ENCODE measurements around the gene LCN1. TPM values are rescaled to one million over a fixed set of nuclear protein-coding genes. Genes with fewer than 3 reads are reported as not detected.

Gene LCN1
- total and polyA plus RNA-seq, 3 donors from 2014 or later, result 2.7 TPM; not detected in 2

DNA sequence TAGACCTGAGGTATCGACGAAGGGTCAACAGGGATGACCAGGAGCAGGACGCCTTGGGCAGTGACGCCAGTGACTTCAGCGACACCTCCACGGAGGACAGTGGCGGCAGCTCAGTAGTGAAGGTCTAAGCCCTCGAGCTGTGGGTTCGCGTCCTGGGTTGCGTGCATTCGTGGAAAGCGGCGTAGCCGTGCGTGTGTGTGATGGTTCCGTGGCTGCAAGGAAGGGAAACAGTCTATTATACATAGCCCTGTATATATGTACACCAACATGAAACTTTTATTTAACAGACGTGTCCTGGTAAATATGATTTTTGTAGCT, 33.3 kb upstream of the LCN1 start:
- H3K27ac ChIP-seq, result no peak overlapping the region
- no peaks in the 10 kb centered on the region for H3K36me3 ChIP-seq (ENCODE audit: low read depth, missing control alignments)
- H3K4me1 ChIP-seq, result no peaks in the 10 kb centered on the region
- TF ChIP-seq POLR2A (IDR thresholded peaks at IDR 0.05), result no peak
- H3K4me3 ChIP-seq, result no peak overlapping the region
- no peaks in the 10 kb centered on the region for H3K27me3 ChIP-seq
- intact Hi-C loops (cut with DNase I; ENCODE audit: low total_unique reads), result no loop called here
- 94 to 97% methylated on average over 16 to 18 of the region's 18 CpGs for WGBS, 2 donors
- DNase-seq, result no peak
- H3K9me3 ChIP-seq, result no peaks in the 10 kb centered on the region

DNA sequence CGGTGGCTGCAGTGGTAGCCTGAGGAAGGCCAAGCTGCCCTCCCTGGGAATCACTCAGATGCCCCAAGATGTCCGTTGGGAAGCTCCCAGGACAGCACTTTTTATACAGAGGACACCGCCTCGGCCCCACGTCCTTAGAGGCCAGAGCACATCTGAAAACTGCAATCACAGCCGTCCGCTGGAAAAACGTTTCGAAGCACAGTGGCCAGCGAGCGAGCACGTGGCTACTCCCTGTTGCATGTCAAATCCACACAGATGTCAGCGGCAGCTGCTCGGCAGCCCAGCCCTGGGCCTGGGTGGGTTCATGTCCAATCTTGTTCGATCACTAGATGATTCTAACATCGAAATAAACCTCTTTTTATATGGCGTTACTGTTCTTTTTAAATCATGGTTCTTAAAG, 32.7 kb upstream of the LCN1 start:
- Histone ChIP-seq H3K27ac (no peak overlapping the region), H3K36me3 (ENCODE audit: low read depth, missing control alignments) (no peaks in the 10 kb centered on the region), H3K9me3 (no peaks in the 10 kb centered on the region), H3K4me1 (no peaks in the 10 kb centered on the region), H3K4me3 (no peak overlapping the region), H3K27me3 (no peaks in the 10 kb centered on the region)
- 89 to 92% methylated on average over 14 to 17 of the region's 17 CpGs for WGBS, 2 donors
- DNase-seq, result no peak
- no peak for TF ChIP-seq POLR2A (IDR thresholded peaks at IDR 0.05)
- TF ChIP-seq, protein P1, sequence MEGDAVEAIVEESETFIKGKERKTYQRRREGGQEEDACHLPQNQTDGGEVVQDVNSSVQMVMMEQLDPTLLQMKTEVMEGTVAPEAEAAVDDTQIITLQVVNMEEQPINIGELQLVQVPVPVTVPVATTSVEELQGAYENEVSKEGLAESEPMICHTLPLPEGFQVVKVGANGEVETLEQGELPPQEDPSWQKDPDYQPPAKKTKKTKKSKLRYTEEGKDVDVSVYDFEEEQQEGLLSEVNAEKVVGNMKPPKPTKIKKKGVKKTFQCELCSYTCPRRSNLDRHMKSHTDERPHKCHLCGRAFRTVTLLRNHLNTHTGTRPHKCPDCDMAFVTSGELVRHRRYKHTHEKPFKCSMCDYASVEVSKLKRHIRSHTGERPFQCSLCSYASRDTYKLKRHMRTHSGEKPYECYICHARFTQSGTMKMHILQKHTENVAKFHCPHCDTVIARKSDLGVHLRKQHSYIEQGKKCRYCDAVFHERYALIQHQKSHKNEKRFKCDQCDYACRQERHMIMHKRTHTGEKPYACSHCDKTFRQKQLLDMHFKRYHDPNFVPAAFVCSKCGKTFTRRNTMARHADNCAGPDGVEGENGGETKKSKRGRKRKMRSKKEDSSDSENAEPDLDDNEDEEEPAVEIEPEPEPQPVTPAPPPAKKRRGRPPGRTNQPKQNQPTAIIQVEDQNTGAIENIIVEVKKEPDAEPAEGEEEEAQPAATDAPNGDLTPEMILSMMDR (IDR thresholded peaks at IDR 0.05), result no peak
- intact Hi-C loops (cut with DNase I; ENCODE audit: low total_unique reads), result no loop called here

DNA sequence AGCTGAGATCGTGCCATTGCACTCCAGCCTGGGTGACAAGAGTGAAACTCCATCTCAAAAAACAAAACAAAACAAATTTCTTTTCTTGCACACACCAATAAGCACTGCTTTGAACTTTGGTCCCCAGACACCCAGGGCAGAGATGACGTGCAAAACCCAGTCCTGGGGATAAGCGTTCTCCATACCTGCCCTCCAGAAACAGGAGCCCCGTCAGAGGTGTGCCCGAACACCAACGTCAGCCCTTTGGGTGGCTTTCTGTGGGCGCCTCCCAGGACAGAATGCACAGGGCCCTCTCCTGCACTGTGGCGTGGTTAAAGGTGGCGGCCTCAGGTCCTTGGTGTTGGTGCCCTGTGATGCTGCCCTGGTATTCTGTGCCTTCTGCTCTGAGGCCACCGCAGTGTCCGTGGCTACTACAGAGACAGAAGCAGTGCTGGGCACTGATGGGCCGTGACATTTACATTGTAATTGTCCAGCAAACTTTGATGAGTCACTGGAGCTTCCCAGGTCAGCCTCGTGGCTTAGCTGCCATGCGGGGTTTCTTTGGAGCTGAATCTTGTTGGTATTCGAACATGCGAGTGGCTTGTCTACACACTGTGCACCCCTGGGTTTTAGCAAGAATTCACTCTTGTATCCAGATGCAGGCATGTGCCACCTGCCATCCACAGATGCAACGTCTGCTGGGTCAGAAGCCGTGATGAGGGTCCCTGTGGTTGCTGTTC, 31.9 kb upstream of the LCN1 start:
- 91 to 95% methylated on average over 15 to 18 of the region's 18 CpGs for WGBS, 2 donors
- no peak overlapping the region for H3K4me3 ChIP-seq
- H3K27ac ChIP-seq, result no peak overlapping the region
- no peaks in the 10 kb centered on the region for H3K4me1 ChIP-seq
- intact Hi-C loops (cut with DNase I; ENCODE audit: low total_unique reads), result no loop called here
- H3K9me3 ChIP-seq, result no peaks in the 10 kb centered on the region
- H3K27me3 ChIP-seq, result no peaks in the 10 kb centered on the region
- no peak for DNase-seq
- TF ChIP-seq, protein P1 (IDR thresholded peaks at IDR 0.05), result no peak
- TF ChIP-seq POLR2A (IDR thresholded peaks at IDR 0.05), result no peak
- no peaks in the 10 kb centered on the region for H3K36me3 ChIP-seq (ENCODE audit: low read depth, missing control alignments)

DNA sequence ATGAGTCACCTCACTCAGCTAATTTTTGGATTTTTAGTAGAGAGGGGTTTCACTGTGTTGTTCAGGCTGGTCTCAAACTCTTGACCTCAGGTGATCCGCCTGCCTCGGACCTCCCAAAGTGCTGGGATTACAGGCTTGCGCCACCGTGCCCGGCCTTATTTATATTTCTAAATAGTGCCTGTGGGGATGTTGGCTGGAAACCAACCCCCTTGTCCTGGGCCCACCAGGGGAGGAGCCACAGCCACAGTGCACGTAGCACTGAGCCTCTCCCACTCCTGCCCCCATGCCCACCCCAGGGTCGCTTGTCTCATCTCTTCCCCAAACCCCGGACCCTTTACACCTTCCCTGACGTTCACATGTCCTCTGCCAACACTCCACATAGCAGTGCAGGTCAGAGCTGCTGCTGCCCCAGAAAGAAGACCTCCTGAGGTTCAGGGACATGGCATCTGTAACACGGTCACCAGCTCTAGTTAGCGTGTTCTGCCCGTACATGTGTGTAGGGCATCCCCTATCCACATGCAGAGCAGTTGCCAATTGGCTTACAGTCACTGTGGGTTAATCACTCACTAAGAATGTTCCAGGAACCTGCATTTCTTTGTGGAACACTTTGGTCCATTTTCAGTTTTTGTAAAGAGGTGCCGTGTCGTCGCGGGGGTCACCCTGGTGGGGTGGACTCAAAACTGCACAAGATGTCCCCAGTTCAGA, 30.9 kb upstream of the LCN1 start:
- no peak for DNase-seq
- 91 to 94% methylated on average over 16 of the region's 16 CpGs for WGBS, 2 donors
- Histone ChIP-seq H3K27me3 (no peaks in the 10 kb centered on the region), H3K4me3 (no peak overlapping the region), H3K9me3 (no peaks in the 10 kb centered on the region), H3K4me1 (no peaks in the 10 kb centered on the region), H3K27ac (no peak overlapping the region), H3K36me3 (ENCODE audit: low read depth, missing control alignments) (no peaks in the 10 kb centered on the region)
- intact Hi-C loops (cut with DNase I; ENCODE audit: low total_unique reads), result no loop called here
- TF ChIP-seq POLR2A (IDR thresholded peaks at IDR 0.05), result no peak
- TF ChIP-seq, protein P1 (IDR thresholded peaks at IDR 0.05), result no peak

DNA sequence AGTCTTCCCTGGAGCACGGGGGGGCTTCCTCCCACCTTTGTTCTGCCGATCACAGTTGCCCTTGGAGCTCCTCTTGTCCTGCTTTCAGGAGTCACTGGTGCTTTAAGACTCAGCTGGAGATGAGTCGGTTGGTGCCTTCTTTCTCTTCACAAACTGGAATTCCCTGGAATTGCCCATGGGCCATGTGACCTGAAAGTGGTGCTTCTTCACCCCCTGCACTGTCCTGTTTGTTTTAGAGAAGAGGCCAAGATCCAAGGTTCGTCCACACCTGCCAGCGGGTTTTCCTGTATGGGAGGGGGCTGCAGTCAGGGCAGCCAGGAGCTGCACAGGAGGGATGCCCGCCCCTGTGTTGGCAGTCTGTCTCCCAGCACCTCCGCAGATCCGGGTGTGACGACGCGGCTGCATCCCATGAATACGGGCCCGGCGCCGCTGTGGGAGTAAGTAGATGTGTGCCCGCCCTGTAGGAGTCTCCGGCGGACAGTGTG, 30.2 kb upstream of the LCN1 start:
- Histone ChIP-seq H3K4me1 (no peaks in the 10 kb centered on the region), H3K9me3 (no peaks in the 10 kb centered on the region), H3K27ac (no peak overlapping the region), H3K36me3 (ENCODE audit: low read depth, missing control alignments) (no peaks in the 10 kb centered on the region), H3K4me3 (no peak overlapping the region), H3K27me3 (no peaks in the 10 kb centered on the region)
- WGBS, 2 donors, result 63 to 82% methylated on average over 6 to 18 of the region's 18 CpGs
- intact Hi-C loops (cut with DNase I; ENCODE audit: low total_unique reads), result no loop called here
- DNase-seq, result no peak
- TF ChIP-seq, protein P1 (IDR thresholded peaks at IDR 0.05), result no peak
- no peak for TF ChIP-seq POLR2A (IDR thresholded peaks at IDR 0.05)
